ENCODE data around the gene CNTNAP2.

Gene CNTNAP2

GRCh38 chr7:146119002-146119401 lies 2.4 kb downstream of the CNTNAP2 start:
- no peak overlapping the region for H3K4me3 ChIP-seq (ENCODE audit: control insufficient read depth, low read depth, low read length)
- DNase-seq (ENCODE audit: low read depth): no peak
- TF ChIP-seq CTCF (conservative IDR thresholded peaks at IDR 0.05; ENCODE audit: control insufficient read depth, insufficient read depth, low read depth, low read length): no peak

- TF ChIP-seq CTCF (conservative IDR thresholded peaks at IDR 0.05; ENCODE audit: control insufficient read depth, insufficient read depth, low read depth, low read length): no peak
- DNase-seq (ENCODE audit: low read depth): no peak
- H3K4me3 ChIP-seq (ENCODE audit: control insufficient read depth, low read depth, low read length): no peak overlapping the region
Measured at GRCh38 chr7:146123715-146124114, 7.1 kb downstream of the CNTNAP2 start.

- no peak for TF ChIP-seq CTCF (conservative IDR thresholded peaks at IDR 0.05; ENCODE audit: control insufficient read depth, insufficient read depth, low read depth, low read length)
Measured at GRCh38 chr7:146126767-146127509, 10.3 kb downstream of the CNTNAP2 start.

GRCh38 chr7:146129296-146129695 lies 12.7 kb downstream of the CNTNAP2 start:
- DNase-seq (ENCODE audit: low read depth): no peak
- TF ChIP-seq CTCF (conservative IDR thresholded peaks at IDR 0.05; ENCODE audit: control insufficient read depth, insufficient read depth, low read depth, low read length): no peak
- H3K4me3 ChIP-seq (ENCODE audit: control insufficient read depth, low read depth, low read length): no peak overlapping the region

More at GRCh38 chr7:146126767-146127509, 10.3 kb downstream of the CNTNAP2 start:
- no peak for DNase-seq (ENCODE audit: low read depth)
- no peak overlapping the region for H3K4me3 ChIP-seq (ENCODE audit: control insufficient read depth, low read depth, low read length)

GRCh38 chr7:146129997-146130396 lies 13.4 kb downstream of the CNTNAP2 start:
- TF ChIP-seq CTCF (conservative IDR thresholded peaks at IDR 0.05; ENCODE audit: control insufficient read depth, insufficient read depth, low read depth, low read length): no peak
- no peak for DNase-seq (ENCODE audit: low read depth)
- no peak overlapping the region for H3K4me3 ChIP-seq (ENCODE audit: control insufficient read depth, low read depth, low read length)

- no peak for DNase-seq (ENCODE audit: low read depth)
- TF ChIP-seq CTCF (conservative IDR thresholded peaks at IDR 0.05; ENCODE audit: control insufficient read depth, insufficient read depth, low read depth, low read length): no peak
- H3K4me3 ChIP-seq (ENCODE audit: control insufficient read depth, low read depth, low read length): no peak overlapping the region
Measured at GRCh38 chr7:146131701-146132100, 15.1 kb downstream of the CNTNAP2 start.

Measured in fibroblast of mammary gland (primary cell).